ENCODE data around the gene OR10G6.
"Not testable (repeated sequence)": the region's sequence is repeated elsewhere in the genome, so short reads cannot be mapped to it uniquely, and the experiment has no call there.

The OR10G6 gene, protein sequence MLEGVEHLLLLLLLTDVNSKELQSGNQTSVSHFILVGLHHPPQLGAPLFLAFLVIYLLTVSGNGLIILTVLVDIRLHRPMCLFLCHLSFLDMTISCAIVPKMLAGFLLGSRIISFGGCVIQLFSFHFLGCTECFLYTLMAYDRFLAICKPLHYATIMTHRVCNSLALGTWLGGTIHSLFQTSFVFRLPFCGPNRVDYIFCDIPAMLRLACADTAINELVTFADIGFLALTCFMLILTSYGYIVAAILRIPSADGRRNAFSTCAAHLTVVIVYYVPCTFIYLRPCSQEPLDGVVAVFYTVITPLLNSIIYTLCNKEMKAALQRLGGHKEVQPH

DNA sequence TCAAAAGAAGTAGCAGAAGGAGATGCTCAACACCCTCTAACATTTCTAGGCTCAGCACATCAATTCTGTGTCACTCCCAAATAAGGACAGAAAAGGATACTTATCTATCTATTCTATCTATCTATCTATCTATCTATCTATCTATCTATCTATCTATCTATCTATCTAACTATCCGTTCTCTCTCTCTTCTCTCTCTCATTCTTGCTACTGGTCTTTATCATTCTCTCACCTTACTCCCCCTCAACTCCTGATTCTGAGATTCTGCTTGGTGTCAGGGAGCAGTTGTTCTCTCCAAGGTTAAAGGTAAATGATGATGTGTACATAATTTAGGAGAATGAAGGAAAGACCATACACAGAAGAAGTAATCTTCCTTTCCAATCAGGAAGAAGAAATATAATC lies at the start of gene OR10G6:
Gene OR10G6, minus strand, starts transcription at position 43 of the 400 bp plus-strand sequence. Its CDS starts 0 bp downstream, at position 43.
- DNase-seq: no peak

DNA sequence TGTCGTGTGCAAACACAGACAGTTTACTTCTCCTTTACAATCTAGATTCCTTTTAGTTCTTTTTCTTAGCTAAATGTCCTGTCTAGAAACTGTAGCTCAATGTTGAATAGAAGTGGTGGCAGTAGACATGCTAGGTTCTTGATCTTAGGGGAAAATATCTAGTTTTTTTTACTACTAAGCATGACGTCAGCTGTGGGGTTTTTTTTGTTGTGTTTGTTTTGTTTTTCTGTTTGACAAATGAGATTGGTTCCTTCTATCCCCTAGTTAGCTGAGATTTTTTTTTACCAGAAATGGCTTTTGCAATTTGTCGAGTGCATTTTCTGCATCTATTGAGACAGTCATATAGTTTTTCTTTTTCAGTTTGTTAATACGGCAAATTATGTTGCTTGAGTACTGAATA lies 48.5 kb upstream of the OR10G6 start:
- DNase-seq: no peak

DNA sequence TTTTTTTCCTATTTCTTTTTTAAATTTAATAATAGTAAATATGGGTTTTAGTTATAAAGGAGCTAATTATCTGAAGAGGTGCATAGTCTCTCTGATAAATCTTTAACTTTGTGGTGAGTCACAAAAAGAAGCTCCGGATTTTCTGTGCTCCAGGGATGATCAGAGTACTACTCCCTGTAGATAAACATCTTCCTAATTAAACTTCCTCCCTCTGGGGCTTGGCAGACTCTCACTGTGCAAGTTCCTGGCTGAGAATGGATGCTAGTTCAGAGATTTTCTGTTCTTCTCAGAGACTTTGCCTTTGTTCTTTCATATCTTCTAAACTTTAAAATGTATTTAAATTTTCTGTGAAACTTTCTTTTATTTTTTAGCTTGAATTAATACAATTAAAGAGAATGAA lies 46.3 kb upstream of the OR10G6 start, which contains the start of gene OR10G7:
Gene OR10G7, minus strand, starts transcription at position 72 of the 400 bp plus-strand sequence. CDS start 2,324 bp downstream, outside the sequence.
- no peak for DNase-seq

DNA sequence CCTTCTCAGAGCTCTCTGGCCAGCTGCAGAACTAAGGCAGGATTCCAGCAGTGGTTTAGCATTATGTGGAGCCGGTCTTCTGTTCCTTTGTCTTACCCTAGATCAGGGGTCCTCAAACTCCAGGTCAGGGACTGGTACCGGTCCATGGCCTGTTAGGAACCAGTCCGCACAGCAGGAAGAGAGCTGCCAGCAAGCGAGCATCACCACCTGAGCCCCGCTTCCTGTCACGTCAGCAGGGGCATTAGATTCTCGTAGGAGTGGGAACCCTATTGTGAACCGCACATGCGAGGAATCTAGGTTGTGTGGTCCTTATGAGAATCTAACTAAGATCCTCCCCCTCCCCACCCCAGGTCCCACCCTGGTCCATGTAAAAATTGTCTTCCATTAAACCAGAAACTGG lies 44.6 kb upstream of the OR10G6 start:
- no peak for DNase-seq

DNA sequence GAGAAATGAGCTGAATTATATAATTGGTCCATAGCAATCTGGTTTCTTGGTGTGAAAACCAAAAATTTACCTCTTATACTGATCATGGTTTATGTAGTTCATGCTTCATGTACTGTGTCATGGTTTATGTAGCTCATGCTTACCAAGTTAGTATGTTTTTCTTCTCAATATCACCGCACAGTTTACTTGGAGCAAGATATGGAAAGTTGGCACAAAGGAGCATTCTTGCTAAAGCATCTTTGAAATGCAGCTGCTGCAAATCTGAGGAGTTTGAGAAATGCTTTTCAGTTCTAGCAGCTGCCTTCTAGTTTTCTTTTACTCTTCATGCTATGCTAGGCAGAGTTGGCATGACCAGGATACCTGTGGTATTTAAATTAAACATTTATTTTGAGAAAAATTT lies 41.7 kb upstream of the OR10G6 start:
- DNase-seq: no peak

DNA sequence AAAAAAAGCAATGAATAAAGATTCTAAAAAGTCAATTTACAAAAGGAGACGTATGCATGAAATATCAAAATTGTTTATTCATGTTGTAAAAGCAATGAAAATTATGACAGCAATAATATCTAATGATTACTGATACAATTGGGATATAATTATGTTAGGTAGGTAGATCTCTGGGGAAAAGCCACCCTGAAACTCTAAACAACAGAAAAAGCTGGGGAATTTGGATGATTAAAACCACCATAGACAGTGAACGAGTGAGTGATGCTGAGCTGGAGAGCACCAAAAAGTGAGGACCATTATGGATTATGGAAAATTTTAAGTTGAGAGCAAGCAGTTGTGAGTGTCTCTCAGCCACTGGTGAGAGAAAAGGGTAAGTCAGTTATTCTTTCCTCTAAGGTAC lies 31.5 kb upstream of the OR10G6 start, which contains the start of gene OR10G8:
Gene OR10G8, plus strand, starts transcription at position 301 of the 400 bp plus-strand sequence. CDS start 2,825 bp downstream, outside the sequence.
- no peak for DNase-seq

DNA sequence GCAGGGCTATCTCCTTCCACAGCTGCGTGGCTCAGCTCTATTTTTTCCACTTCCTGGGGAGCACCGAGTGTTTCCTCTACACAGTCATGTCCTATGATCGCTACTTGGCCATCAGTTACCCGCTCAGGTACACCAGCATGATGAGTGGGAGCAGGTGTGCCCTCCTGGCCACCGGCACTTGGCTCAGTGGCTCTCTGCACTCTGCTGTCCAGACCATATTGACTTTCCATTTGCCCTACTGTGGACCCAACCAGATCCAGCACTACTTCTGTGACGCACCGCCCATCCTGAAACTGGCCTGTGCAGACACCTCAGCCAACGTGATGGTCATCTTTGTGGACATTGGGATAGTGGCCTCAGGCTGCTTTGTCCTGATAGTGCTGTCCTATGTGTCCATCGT lies 20.9 kb upstream of the OR10G6 start:
- DNase-seq: not testable (repeated sequence)

DNA sequence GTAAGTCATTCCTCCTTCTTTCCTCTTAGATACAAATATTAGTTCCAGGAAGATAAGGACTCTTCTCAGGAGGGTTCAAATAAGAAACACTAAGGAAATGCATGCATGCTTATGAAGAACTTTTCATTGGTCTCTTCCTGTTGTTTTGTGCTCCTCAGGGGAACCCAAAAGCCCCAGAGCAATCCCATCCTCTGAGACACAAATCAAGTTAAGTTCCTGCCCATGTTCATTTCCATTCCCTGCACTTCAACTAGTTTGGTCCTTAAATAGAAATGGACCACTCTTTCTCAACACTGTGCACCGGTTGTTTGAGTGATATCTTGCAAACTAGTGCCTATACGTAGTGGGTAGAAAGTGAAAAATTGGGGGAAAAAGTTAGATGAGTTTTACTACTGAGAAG lies 17.7 kb upstream of the OR10G6 start, which contains the start of gene OR10G4:
Gene OR10G4, plus strand, starts transcription at position 301 of the 400 bp plus-strand sequence. CDS start 2,578 bp downstream, outside the sequence.
- no peak for DNase-seq

DNA sequence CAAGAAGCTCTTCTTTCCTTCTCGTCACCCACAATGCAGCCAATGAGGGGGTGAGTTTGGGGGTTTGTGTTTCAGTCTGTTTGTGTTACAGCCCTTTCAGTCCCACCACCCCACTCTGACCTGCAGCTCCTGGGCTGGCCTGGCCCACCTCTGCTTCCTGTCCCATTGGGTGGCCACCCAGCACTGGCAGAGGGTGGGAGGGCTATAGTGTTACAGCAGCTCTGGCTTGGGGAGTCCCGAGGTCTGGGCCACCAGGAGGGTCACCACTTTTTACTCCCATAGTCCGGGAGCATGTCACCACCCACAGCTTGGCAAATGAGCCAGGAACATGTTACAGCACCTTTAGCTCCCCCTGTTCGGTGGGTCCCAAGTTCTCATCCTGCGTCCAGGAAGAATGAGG lies 15.7 kb downstream of the OR10G6 start:
- no peak for DNase-seq

DNA sequence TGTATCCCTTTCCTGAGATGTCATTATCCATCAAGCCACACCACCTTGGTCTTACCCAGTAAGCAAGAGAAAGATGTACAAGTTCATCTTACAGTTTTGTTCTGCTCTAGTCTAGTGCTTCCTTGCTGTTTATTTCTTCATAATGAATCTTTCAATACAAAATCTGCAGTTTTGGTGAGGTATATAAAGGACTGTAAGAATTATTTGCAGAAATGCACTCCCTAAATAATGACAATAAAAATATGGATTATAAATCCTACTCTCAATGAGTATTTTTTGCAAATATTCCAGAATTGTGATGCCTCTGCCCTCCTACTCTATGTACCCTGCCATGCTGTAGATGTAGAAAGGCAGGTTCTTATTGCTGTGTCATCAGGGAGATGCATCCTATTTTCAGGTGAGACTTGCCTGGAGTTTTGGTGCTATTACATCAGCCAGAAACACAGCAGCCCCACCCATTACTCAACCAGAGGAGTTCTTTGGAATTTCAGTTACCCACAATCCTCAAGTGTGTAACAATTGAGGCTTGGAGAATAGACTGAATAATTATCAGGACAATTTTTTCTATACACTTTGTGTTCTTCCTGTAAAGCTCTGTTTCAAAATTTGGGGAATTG lies 17.1 kb downstream of the OR10G6 start, which contains the start of gene OR10S1:
Gene OR10S1, minus strand, starts transcription at position 51 of the 617 bp plus-strand sequence. CDS start 117 bp downstream, outside the sequence.
- no peak for DNase-seq

DNA sequence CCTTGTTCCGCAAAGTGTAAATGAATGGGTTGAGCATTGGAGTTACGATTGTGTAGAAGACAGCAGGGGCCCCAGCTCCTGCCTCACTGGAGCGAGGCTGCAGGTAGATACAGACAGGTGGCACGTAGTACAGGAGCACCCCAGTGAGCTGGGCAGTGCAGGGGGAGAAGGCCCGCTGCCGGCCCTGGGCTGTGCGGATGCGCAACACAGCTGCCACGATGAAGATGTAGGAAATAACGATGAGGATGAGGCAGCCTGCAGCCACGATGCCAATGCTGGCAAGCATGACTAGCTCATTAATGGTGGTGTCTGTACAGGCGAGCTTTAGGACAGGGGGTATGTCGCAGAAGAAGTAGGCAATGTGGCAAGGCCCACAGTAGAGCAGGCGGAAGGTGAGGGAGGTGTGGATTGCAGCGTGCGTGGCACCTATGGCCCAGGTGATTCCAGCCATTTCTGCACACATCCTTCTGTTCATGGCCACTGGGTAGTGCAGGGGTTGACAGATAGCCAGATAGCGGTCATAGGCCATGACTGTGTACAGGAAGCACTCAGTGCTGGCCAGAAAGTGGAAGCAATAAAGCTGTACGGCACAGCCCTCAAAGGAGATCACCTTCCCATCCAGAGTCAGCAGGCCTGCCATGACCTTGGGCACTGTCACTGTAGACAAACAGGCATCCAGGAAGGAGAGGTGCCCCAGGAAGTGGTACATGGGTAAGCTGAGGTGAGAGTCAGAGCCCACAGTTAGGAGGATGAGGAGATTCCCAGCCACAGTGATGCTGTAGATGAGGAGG lies 18.0 kb downstream of the OR10G6 start:
- no peak for DNase-seq

DNA sequence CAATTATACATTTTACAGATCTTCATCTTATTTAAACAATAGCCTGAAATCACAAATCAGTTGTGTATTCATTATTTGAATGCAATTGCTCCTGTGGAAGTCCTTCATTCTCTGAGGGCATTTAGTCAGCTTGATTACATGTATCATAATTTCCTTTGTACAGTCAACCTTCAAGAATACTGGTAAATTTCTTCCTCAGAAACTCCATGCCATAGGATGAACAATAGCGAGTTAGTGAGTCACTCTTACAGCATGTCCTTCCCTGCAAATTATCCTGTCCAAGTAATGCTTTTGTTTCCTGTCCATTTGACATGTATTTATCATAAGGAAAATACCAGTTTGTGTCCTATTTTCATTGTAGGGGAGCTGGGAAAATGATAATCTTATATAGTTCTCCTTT lies 21.1 kb downstream of the OR10G6 start:
- no peak for DNase-seq

DNA sequence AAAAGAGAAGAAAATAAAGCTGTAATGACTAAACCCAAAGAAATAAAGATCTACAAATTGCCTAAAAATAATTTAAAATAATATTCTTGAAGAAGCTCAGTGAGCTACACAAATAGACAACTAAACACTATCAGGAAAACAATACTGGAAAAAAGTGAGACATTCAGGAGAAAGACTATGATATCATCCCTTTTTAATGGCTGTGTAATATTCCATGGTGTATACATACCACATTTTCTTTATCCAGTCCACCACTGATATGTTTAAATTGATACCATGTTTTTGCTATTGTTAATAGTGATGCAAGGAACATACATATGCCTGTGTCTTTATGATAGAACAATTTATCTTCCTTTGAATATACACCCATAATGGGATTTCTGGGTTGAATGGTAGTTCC lies 38.2 kb downstream of the OR10G6 start:
- DNase-seq: no peak

DNA sequence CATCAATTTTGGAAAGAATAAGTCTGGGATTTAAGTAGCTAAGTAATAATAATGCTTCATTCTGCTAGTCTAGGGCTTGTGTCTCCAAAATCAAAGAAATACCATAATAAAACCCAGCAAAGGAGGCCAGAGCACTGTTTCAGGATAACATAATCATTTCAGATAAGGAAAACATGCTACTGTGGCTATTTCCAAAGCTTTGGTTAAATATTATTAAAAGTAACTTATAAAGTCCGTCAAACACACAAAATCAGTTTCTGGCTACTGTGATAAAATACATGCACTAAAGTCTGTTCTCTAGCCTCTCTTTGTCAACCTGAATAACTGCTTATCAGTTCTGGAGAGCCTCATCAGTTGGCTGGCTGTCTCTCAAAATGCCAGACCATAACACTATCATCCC lies 49.8 kb downstream of the OR10G6 start:
- DNase-seq: no peak
